Heart left ventricle (tissue), 16 donors: ENCODE data around the gene CD300LD. TPM values are rescaled to one million over a fixed set of nuclear protein-coding genes. Genes with fewer than 3 reads are reported as not detected.

Source experiments
- ATAC-seq, 4 donors: fragments of 200-7000 bp; cut with Tn5 transposase; one replicate each; pipeline ENCODE4 v1.9.1; 2020 to 2022; ENCODE audit warnings: moderate library complexity in 4 of 4, mild to moderate bottlenecking in 3 of 4, moderate number of reproducible peaks in 1 of 4
- DNase-seq, 5 donors: peaks; one replicate each; pipeline ENCODE4 v3.0.0-alpha.2; 2020
- H3K27ac ChIP-seq, 12 donors: fragments of 200-600 bp; sonication (generic) in 4 of 12; one replicate each; pipeline versions ENCODE4 v1.5.0 to v1.8.0; 2016 to 2022; ENCODE audit warnings: mild to moderate bottlenecking in 2 of 12
- H3K27me3 ChIP-seq, 9 donors: fragments of 200-600 bp; sonication (generic) in 2 of 9; one replicate each; pipeline versions ENCODE4 v1.5.1 to v1.8.0; 2016 to 2022; ENCODE audit warnings: mild to moderate bottlenecking in 3 of 9
- H3K36me3 ChIP-seq, 9 donors: fragments of 200-600 bp; sonication (generic) in 2 of 9; one replicate each; pipeline versions ENCODE4 v1.5.0 to v1.8.0; 2018 to 2022; ENCODE audit warnings: mild to moderate bottlenecking in 2 of 9
- H3K4me1 ChIP-seq, 12 donors: fragments of 200-600 bp; sonication (generic) in 4 of 12; one replicate each; pipeline versions ENCODE4 v1.5.0 to v1.8.0; 2016 to 2022; ENCODE audit warnings: mild to moderate bottlenecking in 3 of 12
- H3K4me3 ChIP-seq, 12 donors: fragments of 200-600 bp; sonication (generic) in 4 of 12; one replicate each; pipeline versions ENCODE4 v1.5.0 to v1.8.0; 2017 to 2022; ENCODE audit warnings: mild to moderate bottlenecking in 9 of 12, moderate library complexity in 4 of 12
- H3K9me3 ChIP-seq, 12 donors: fragments of 200-600 bp; sonication (generic) in 4 of 12; one replicate each; pipeline versions ENCODE4 v1.5.0 to v1.8.0; 2016 to 2022; ENCODE audit warnings: mild to moderate bottlenecking in 1 of 12
- POLR2A ChIP-seq, 2 donors: fragments of 450-650 bp; IDR thresholded peaks; one replicate each; pipeline ENCODE4 v1.6.1; 2017; ENCODE audit warnings: antibody characterized with exemption in 2 of 2, mild to moderate bottlenecking in 2 of 2, moderate library complexity in 2 of 2
- WGBS, 4 donors: extraction: QIAGEN DNeasy Blood & Tissue Kit in 2 of 4; methylation state at CpG; one replicate each; pipeline versions ENCODE4 v1.1.5 to v1.1.7; 2013 to 2018; 5-methylcytosine and 5-hydroxymethylcytosine counted together
- intact Hi-C, 10 donors: fragments of 100-400 bp; cut with DNase I; formaldehyde crosslinking; loops; one replicate each; pipeline versions ENCODE4 v1.11.1 to v1.14.2; 2022
- polyA plus RNA-seq, 2 donors: library from polyadenylated mRNA; stranded (reverse); fragments of 200-250 nt; gene quantifications; one replicate each; pipeline ENCODE4 v1.2.3, GENCODE V29; 2013
- total RNA-seq, 9 donors: library from RNA; depleted of rRNA in 2 of 9; stranded (reverse); fragments of >200 nt in 2 of 9; fragmentation: NEBNext Ultra II Directional in 3 of 9; extraction: Animal tissue kit (Norgen Biotek cat#: 25700) in 3 of 9; gene quantifications; one replicate each; pipeline versions ENCODE4 v1.1.0 to v1.2.4, GENCODE V29; 2016 to 2023
- TF ChIP-seq, protein P1 (sequence below), 12 donors: fragments of 200-600 bp; sonication (generic) in 4 of 12; IDR thresholded peaks; one replicate each; pipeline versions ENCODE4 v1.5.0 to v1.8.0; 2018 to 2022; ENCODE audit warnings: antibody characterized with exemption in 12 of 12, mild to moderate bottlenecking in 5 of 12
- donor health status: ischemic (EF 13 %, LVEDD 7.1; RV severe dilation, severe dysfunction).
- donor health status: healthy with polysubstance abuse.
- donor health status: DM: no; HTN: yes; CAD: no.
- donor health status: DM: no; HTN: no; CAD: no.
- donor health status: ischemic (EF 25% LVEDD 6.9; RV normal size, moderate dysfunction).
- donor health status: ischemic (EF 25% LVEDD 5.7; RV mildly dilated, moderate dysfunction).
- donor health status: healthy.
- donor health status: DM: yes; HTN: yes; CAD: no.
- donor health status: ischemic (EF 35%, LVEDD 5.7; RV mildly dilated, moderate dysfunction).
- donor health status: nonischemic (EF 11% LVEDD 7.7; RV severe dilation, severe dysfunction).
- donor health status: DM: yes; HTN: yes; CAD: no.
- donor health status: PGD.
- donor health status: ischemic (EF 29% LVEDD 5.4; RV normal size, mild dysfunction).
- donor health status: nonischemic (EF 23%, LVEDD 6.1; RV moderate dilation, normal function).

The CD300LD gene
- total and polyA plus RNA-seq, 11 donors = not detected

DNA sequence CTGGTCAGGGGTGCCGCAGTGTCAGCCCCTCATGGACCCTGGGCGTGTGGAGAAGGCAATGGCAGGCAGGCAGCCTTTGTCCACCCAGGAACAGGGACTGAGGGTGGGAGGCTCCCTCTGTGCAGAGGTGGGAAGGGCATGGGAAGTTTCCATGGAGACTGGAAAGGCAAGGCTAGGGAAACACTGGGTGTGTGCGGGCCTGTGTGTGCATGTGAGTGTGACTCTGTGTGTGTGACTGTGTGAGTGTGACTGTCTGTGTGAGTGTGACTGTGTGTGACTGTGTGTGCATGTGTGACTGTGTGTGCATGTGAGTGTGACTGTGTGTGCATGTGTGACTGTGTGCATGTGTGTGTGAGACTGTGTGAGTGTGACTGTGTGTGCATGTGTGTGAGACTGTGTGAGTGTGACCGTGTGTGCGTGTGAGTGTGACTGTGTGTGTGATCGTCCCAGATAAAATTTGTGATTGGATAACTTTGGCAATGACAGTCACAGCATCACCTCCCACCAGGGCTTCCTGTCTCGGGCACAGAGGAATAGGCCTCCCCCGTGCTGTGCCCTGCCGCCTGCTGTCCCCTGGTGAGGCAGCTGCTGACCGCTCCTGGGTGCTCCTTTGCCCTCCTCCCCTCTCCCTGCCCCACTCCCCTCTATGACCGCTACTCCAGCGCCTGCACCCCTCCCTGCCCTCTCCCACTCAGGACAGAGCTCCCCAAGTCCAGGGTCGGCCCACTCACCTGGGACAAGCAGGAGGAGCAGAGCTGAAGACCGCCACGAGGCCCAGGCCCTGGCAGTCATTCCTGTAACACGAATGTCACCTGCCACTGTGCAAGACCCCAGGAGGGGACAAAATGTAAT, 46.9 kb downstream of the CD300LD start:
- ATAC-seq (peak in 2 of 4 donors; percentile 7 to 22), DNase-seq (no peak)
- 75 to 81% (median 79%) methylated on average over 11 to 16 of the region's 16 CpGs for WGBS, 4 donors
- Histone ChIP-seq H3K36me3 (no peaks in the 10 kb centered on the region), H3K27me3 (peaks cover 0 to 14% (median 0%) of the 10 kb centered on the region in 9 donors), H3K4me1 (peaks cover 0 to 7% (median 0%) of the 10 kb centered on the region in 12 donors), H3K9me3 (no peaks in the 10 kb centered on the region), H3K27ac (peak overlapping the region in 1 of 12 donors; percentile 85), H3K4me3 (peak overlapping the region in 6 of 12 donors; percentile 12 to 49 (median 18))
- no peak for TF ChIP-seq POLR2A (IDR thresholded peaks at IDR 0.05)
- TF ChIP-seq, protein P1, sequence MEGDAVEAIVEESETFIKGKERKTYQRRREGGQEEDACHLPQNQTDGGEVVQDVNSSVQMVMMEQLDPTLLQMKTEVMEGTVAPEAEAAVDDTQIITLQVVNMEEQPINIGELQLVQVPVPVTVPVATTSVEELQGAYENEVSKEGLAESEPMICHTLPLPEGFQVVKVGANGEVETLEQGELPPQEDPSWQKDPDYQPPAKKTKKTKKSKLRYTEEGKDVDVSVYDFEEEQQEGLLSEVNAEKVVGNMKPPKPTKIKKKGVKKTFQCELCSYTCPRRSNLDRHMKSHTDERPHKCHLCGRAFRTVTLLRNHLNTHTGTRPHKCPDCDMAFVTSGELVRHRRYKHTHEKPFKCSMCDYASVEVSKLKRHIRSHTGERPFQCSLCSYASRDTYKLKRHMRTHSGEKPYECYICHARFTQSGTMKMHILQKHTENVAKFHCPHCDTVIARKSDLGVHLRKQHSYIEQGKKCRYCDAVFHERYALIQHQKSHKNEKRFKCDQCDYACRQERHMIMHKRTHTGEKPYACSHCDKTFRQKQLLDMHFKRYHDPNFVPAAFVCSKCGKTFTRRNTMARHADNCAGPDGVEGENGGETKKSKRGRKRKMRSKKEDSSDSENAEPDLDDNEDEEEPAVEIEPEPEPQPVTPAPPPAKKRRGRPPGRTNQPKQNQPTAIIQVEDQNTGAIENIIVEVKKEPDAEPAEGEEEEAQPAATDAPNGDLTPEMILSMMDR (IDR thresholded peaks at IDR 0.05) = no peak
- intact Hi-C loops = no loop called here

DNA sequence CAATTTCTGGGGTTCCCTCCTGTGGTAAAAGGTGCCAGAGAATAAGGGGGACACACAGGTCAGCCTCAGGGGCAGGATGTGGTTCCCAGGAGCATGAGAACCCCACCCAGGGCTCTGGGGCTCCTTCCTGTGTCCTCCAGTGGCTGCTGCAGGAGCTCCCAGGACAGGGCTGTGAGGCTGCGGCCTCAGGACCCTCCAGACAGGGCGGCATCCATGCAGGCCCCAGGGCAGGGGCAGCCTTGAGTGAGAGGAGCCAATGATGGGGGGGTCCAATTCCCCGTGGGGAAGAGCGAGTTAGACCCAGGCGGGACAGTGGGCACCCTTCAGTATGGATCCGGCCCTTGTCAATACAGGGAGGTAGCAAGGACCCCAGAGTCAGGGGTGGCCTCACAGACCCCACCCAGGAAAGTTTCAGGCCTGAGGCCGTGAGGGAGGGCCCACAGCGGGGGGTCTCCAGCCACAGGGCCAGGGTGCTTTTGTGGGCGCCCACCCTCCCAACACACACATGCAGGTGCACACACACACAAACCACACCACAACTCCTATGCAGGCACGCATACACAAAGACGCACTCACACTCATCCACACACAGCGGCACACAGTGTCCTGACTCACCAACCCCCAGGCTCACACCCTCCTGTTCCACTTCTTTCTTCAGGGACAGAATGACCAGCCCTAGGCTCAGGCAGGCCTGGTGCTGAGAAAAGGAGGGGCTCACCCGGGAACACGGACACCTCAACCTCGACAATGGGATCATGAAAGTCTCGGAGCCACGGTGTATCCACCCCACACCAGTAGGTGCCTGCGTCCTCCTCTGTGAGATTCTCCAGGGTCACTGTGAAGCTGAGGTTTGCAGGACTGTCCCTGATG, 48.0 kb downstream of the CD300LD start:
- 82 to 89% (median 87%) methylated on average over 18 of the region's 18 CpGs for WGBS, 4 donors
- H3K36me3 ChIP-seq = no peaks in the 10 kb centered on the region

GRCh38 chr17:74543406-74543805, 48.7 kb downstream of the CD300LD start:
- no peaks in the 10 kb centered on the region for H3K9me3 ChIP-seq
- 68 to 79% (median 75%) methylated on average over 14 of the region's 14 CpGs for WGBS, 4 donors
- H3K4me1 ChIP-seq = peaks cover 0 to 7% (median 0%) of the 10 kb centered on the region in 12 donors
- H3K27ac ChIP-seq = no peak overlapping the region
- TF ChIP-seq, protein P1 (IDR thresholded peaks at IDR 0.05) = no peak
- TF ChIP-seq POLR2A (IDR thresholded peaks at IDR 0.05) = no peak
- H3K36me3 ChIP-seq = no peaks in the 10 kb centered on the region
- DNase-seq (no peak), ATAC-seq (no peak)
- H3K4me3 ChIP-seq = no peak overlapping the region
- peaks cover 0 to 5% (median 0%) of the 10 kb centered on the region in 9 donors for H3K27me3 ChIP-seq
- intact Hi-C loops = no loop called here

More for the DNA sequence above, 48.0 kb downstream of the CD300LD start:
- TF ChIP-seq, protein P1 (IDR thresholded peaks at IDR 0.05) = no peak
- no peak for TF ChIP-seq POLR2A (IDR thresholded peaks at IDR 0.05)
- Histone ChIP-seq H3K27ac (no peak overlapping the region), H3K9me3 (no peaks in the 10 kb centered on the region), H3K27me3 (peaks cover 0 to 6% (median 0%) of the 10 kb centered on the region in 9 donors), H3K4me1 (peaks cover 0 to 7% (median 0%) of the 10 kb centered on the region in 12 donors), H3K4me3 (peak overlapping the region in 1 of 12 donors; percentile 49)
- ATAC-seq = no peak
- intact Hi-C loops = no loop called here
- no peak for DNase-seq
